HFFc6 (cell line): ENCODE results near the gene ZNF689. TPM values are rescaled to one million over a fixed set of nuclear protein-coding genes. Genes with fewer than 3 reads are reported as not detected.

ENCODE experiments used
- DNase-seq: peaks from one replicate; pipeline ENCODE4 v3.0.0-alpha.2; 2018
- H3K27ac Mint-ChIP-seq: 2 replicates; pipeline ENCODE4 v1.8.0; 2020; ENCODE audit warnings: mild to moderate bottlenecking, mixed read lengths
- H3K27me3 Mint-ChIP-seq: 2 replicates; pipeline ENCODE4 v1.8.0; 2021; ENCODE audit warnings: mild to moderate bottlenecking, moderate library complexity, mixed read lengths; ENCODE audit not compliant: insufficient read depth
- H3K36me3 Mint-ChIP-seq: 2 replicates; pipeline ENCODE4 v1.8.0; 2021; ENCODE audit warnings: low read depth, mixed read lengths
- H3K4me1 Mint-ChIP-seq: 2 replicates; pipeline ENCODE4 v1.8.0; 2020; ENCODE audit warnings: low read depth, mixed read lengths
- H3K4me3 Mint-ChIP-seq: 2 replicates; pipeline ENCODE4 v1.8.0; 2020; ENCODE audit warnings: mild to moderate bottlenecking, moderate library complexity, mixed read lengths
- H3K9me3 Mint-ChIP-seq: 2 replicates; pipeline ENCODE4 v1.8.0; 2020; ENCODE audit warnings: mild to moderate bottlenecking, mixed read lengths
- total RNA-seq, 6 experiments: library from RNA; stranded (reverse); fragmentation: NEBNext Ultra II Directional; extraction: Animal tissue kit (Norgen Biotek cat#: 25700); gene quantifications; 2 replicates in 1 of 6; 3 replicates in 5 of 6; pipeline ENCODE4 v1.2.3, GENCODE V29; 2021
- TF ChIP-seq, protein P1 (sequence below): fragments of 200-600 bp; sonication (generic); IDR thresholded peaks from 2 replicates; pipeline ENCODE4 v1.5.0; 2021; ENCODE audit warnings: antibody characterized with exemption, mild to moderate bottlenecking

ZNF689 gene
- total RNA-seq, 6 experiments from 2014 or later, result 6.9 to 8.7 (median 7.5) TPM

DNA sequence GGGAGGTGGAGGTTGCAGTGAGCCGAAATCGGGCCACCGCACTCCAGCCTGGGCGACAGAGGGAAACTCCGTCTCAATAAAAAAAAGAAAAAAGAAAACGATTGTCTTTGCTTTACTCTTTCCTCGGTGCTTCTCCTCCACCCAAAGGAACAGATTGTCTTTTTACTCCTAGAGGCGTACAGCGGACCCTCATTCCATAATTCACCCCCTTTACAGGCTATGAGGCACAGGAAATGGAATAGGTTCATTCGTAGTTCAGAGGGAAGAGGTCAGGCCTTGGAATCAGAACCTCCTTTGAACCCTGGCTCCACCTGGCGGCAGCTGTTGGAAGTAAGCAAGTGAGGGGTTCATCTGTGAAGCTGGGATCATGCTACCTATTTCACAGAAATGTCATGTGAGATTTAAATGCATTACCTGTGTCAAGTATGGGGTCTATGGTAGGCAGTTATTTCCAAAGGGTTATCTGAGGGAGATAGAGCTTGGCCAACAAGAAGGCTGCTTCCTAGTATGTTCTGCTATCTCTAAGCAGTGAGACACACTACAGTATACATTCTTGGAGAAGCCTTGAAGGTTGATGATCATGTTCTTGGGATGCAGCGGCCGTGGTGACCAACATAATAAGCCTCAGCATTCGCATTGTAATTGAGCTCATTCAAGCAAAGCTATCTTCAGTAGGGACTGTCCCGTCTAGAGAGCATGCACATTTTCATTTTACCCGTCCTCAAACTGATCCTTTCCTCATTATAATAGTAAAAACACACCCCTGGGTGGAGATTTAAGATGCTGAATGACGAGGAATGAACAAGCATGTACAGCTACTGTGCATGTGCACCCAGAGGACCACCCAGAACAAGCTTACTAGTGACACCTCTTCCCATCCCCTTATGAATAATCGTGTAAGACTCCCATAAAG lies 18.7 kb upstream of the ZNF689 start:
- Mint-ChIP-seq H3K9me3 (peaks cover 3% of the 10 kb centered on the region), H3K4me1 (peaks cover 8% of the 10 kb centered on the region), H3K27ac (no peak overlapping the region; the same call in 1 of the 2 replicates), H3K36me3 (no peaks in the 10 kb centered on the region; the same call in 1 of the 2 replicates), H3K27me3 (peaks cover 3% of the 10 kb centered on the region; the same call in 1 of the 2 replicates), H3K4me3 (no peak overlapping the region)
- TF ChIP-seq, protein P1, sequence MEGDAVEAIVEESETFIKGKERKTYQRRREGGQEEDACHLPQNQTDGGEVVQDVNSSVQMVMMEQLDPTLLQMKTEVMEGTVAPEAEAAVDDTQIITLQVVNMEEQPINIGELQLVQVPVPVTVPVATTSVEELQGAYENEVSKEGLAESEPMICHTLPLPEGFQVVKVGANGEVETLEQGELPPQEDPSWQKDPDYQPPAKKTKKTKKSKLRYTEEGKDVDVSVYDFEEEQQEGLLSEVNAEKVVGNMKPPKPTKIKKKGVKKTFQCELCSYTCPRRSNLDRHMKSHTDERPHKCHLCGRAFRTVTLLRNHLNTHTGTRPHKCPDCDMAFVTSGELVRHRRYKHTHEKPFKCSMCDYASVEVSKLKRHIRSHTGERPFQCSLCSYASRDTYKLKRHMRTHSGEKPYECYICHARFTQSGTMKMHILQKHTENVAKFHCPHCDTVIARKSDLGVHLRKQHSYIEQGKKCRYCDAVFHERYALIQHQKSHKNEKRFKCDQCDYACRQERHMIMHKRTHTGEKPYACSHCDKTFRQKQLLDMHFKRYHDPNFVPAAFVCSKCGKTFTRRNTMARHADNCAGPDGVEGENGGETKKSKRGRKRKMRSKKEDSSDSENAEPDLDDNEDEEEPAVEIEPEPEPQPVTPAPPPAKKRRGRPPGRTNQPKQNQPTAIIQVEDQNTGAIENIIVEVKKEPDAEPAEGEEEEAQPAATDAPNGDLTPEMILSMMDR, result peak; percentile 95
- peak; percentile 36 for DNase-seq

DNA sequence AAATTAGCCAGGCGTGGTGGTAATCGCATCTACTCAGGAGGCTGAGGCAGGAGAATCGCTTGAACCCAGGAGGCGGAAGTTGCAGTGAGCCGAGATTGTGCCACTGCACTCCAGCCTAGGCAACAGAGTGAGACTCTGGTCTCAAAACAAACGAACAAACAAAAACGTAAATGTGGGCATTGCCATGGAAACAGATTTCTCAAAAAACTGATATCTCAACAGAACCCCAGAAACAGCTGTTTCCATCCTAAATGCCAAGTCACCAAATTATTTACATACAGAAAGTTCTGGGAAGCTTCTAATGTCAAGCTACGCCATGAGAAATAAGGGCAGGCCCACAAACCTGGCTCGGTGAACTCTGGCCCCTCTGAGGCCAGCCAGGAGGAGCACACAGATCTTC lies 16.0 kb upstream of the ZNF689 start:
- TF ChIP-seq, protein P1, result no peak
- peaks cover 14% of the 10 kb centered on the region for H3K9me3 Mint-ChIP-seq
- peaks cover 21% of the 10 kb centered on the region for H3K4me1 Mint-ChIP-seq
- no peak for DNase-seq
- H3K27ac Mint-ChIP-seq, result no peak overlapping the region
- no peak overlapping the region for H3K4me3 Mint-ChIP-seq
- H3K36me3 Mint-ChIP-seq, result peaks cover 6% of the 10 kb centered on the region; the same call in 1 of the 2 replicates
- H3K27me3 Mint-ChIP-seq, result peaks cover 4% of the 10 kb centered on the region

DNA sequence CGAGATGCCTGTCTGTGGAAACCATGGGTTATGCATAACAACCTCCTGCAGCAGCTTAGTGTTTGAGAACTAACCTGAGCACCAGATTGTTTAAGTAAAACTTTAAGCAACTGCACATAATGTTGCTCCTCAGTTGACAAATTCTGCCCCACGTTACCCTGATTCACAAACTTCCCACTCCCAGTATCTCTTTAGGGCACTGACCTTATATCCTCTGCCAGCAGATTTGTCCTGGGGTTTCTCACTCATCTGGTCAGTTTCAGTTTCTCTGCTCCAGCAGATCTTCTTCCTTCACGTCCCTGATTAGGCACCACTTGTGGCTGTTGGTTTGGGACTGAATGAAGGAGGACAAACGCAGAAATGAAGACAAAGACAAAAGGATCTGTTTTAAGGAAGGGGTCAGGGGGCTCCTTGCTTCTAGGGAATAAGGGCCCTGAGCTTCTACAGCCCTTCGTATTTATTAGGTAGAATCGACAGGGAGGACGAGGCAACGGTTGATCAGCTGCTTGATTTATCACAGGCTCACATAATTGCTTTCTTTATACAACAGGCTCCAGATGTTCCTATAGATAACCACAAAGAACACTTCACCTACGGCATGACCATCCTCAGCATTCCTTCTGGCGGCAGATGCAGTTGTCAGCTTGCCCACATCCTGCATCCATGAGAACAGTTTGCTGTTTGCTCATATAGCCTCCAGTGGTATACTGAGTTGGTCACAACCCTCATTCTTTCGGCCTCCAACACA lies 13.5 kb upstream of the ZNF689 start:
- Mint-ChIP-seq H3K27ac (no peak overlapping the region), H3K27me3 (peaks cover 4% of the 10 kb centered on the region), H3K36me3 (peaks cover 10% of the 10 kb centered on the region), H3K9me3 (peaks cover 18% of the 10 kb centered on the region), H3K4me3 (no peak overlapping the region; the same call in 1 of the 2 replicates), H3K4me1 (peaks cover 37% of the 10 kb centered on the region)
- TF ChIP-seq, protein P1, result no peak
- DNase-seq, result no peak

DNA sequence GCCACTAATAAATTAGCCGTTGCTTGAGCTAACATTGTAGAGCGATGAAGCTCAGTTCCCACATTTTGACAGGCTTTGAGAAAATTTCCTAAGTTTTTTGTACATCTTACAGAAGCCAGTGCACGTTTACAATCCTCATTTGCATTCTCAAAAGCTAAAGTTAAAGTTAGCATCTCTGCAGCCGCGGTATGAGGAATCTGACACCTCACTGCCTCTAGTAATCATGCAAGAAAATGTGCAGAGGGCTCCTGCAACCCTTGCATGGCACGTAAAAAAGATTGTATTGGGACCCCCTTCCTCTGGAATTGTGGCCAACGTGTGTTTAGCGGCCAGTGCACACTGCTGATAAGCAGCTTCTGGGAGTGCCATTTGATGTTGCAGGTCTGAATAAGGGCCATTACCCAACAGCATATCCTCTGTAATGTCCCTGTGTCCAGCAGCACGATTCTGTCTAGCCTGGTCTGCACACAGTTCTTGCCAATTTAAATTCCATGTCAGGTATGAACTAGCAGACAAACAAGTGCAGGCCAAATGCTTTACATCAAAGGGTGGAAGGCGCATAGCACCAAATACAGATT lies 12.4 kb upstream of the ZNF689 start:
- peaks cover 20% of the 10 kb centered on the region for H3K9me3 Mint-ChIP-seq
- TF ChIP-seq, protein P1, result no peak
- DNase-seq, result no peak
- no peak overlapping the region for H3K27ac Mint-ChIP-seq
- peaks cover 13% of the 10 kb centered on the region for H3K36me3 Mint-ChIP-seq
- no peak overlapping the region for H3K4me3 Mint-ChIP-seq
- peaks cover 4% of the 10 kb centered on the region for H3K27me3 Mint-ChIP-seq
- peaks cover 35% of the 10 kb centered on the region for H3K4me1 Mint-ChIP-seq

DNA sequence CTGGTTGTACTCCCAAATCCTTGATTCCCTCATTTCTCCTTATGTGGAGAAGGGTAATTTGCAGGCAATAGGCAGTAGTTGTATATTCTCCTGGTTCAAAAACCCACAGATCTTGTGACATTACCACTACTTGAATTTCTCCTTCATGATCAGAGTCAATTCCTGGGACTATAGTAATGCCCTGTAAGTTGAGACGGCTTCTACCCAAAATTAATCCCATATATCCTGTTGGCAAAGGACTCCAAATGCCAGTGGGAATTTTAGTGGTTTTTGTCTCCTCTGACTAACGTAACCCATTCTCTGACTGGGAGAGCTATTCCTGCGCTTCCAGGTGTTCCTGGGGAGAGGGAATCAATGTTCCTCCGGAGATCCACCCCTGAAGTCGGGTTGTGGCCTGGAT lies 11.6 kb upstream of the ZNF689 start:
- H3K27me3 Mint-ChIP-seq, result peaks cover 4% of the 10 kb centered on the region
- H3K9me3 Mint-ChIP-seq, result peaks cover 20% of the 10 kb centered on the region
- H3K4me3 Mint-ChIP-seq, result no peak overlapping the region
- peaks cover 13% of the 10 kb centered on the region for H3K36me3 Mint-ChIP-seq
- TF ChIP-seq, protein P1, result no peak
- peaks cover 35% of the 10 kb centered on the region for H3K4me1 Mint-ChIP-seq
- peak; percentile 69 for DNase-seq
- no peak overlapping the region for H3K27ac Mint-ChIP-seq
